BE2C (cell line): Measurements from ENCODE around the gene TCEAL6.
"Not testable (repeated sequence)": the region's sequence is repeated elsewhere in the genome, so short reads cannot be mapped to it uniquely, and the experiment has no call there.

Experiments used
- DNase-seq: peaks from one replicate; pipeline ENCODE4 v3.0.0-alpha.2; 2020
- H3K27me3 ChIP-seq: fragments of 250-450 bp; sonication (Bioruptor Pico); 2 replicates; pipeline ENCODE4 v1.5.1; 2020; ENCODE audit warnings: mild to moderate bottlenecking
- H3K36me3 ChIP-seq: fragments of 250-450 bp; sonication (Bioruptor Pico); 2 replicates; pipeline ENCODE4 v1.5.1; 2020; ENCODE audit warnings: mild to moderate bottlenecking
- H3K4me1 ChIP-seq: fragments of 250-450 bp; sonication (Bioruptor Pico); 2 replicates; pipeline ENCODE4 v1.5.1; 2020
- H3K4me3 ChIP-seq: 2 replicates; pipeline ENCODE4 v1.5.1; 2011; ENCODE audit warnings: low read depth, low read length
- H3K9me3 ChIP-seq: fragments of 250-450 bp; sonication (Bioruptor Pico); 2 replicates; pipeline ENCODE4 v1.5.1; 2020
- TF ChIP-seq, protein P1 (sequence below): IDR thresholded peaks from 2 replicates; pipeline ENCODE4 v1.5.1; 2012; ENCODE audit warnings: mild to moderate bottlenecking, low read depth, low read length

The TCEAL6 gene

GRCh38 chrX:102138064-102138463, 4.2 kb downstream of the TCEAL6 start:
- DNase-seq: no peak
- TF ChIP-seq, protein P1, sequence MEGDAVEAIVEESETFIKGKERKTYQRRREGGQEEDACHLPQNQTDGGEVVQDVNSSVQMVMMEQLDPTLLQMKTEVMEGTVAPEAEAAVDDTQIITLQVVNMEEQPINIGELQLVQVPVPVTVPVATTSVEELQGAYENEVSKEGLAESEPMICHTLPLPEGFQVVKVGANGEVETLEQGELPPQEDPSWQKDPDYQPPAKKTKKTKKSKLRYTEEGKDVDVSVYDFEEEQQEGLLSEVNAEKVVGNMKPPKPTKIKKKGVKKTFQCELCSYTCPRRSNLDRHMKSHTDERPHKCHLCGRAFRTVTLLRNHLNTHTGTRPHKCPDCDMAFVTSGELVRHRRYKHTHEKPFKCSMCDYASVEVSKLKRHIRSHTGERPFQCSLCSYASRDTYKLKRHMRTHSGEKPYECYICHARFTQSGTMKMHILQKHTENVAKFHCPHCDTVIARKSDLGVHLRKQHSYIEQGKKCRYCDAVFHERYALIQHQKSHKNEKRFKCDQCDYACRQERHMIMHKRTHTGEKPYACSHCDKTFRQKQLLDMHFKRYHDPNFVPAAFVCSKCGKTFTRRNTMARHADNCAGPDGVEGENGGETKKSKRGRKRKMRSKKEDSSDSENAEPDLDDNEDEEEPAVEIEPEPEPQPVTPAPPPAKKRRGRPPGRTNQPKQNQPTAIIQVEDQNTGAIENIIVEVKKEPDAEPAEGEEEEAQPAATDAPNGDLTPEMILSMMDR: no peak
- H3K4me1 ChIP-seq: no peaks in the 10 kb centered on the region
- H3K27me3 ChIP-seq: no peaks in the 10 kb centered on the region
- H3K4me3 ChIP-seq: no peak overlapping the region
- no peaks in the 10 kb centered on the region for H3K36me3 ChIP-seq
- H3K9me3 ChIP-seq: no peaks in the 10 kb centered on the region

GRCh38 chrX:102129473-102129872, 12.8 kb downstream of the TCEAL6 start:
- Histone ChIP-seq H3K9me3 (no peaks in the 10 kb centered on the region), H3K4me1 (no peaks in the 10 kb centered on the region), H3K36me3 (no peaks in the 10 kb centered on the region), H3K4me3 (no peak overlapping the region), H3K27me3 (no peaks in the 10 kb centered on the region; the same call in 1 of the 2 replicates)
- DNase-seq: no peak
- TF ChIP-seq, protein P1: peak; percentile 30

- no peak overlapping the region for H3K4me3 ChIP-seq
- H3K9me3 ChIP-seq: no peaks in the 10 kb centered on the region
- H3K36me3 ChIP-seq: no peaks in the 10 kb centered on the region
- TF ChIP-seq, protein P1: no peak
- DNase-seq: no peak
- no peaks in the 10 kb centered on the region; the same call in 1 of the 2 replicates for H3K27me3 ChIP-seq
- H3K4me1 ChIP-seq: no peaks in the 10 kb centered on the region
Observed at GRCh38 chrX:102126863-102127262, 15.4 kb downstream of the TCEAL6 start.

DNA sequence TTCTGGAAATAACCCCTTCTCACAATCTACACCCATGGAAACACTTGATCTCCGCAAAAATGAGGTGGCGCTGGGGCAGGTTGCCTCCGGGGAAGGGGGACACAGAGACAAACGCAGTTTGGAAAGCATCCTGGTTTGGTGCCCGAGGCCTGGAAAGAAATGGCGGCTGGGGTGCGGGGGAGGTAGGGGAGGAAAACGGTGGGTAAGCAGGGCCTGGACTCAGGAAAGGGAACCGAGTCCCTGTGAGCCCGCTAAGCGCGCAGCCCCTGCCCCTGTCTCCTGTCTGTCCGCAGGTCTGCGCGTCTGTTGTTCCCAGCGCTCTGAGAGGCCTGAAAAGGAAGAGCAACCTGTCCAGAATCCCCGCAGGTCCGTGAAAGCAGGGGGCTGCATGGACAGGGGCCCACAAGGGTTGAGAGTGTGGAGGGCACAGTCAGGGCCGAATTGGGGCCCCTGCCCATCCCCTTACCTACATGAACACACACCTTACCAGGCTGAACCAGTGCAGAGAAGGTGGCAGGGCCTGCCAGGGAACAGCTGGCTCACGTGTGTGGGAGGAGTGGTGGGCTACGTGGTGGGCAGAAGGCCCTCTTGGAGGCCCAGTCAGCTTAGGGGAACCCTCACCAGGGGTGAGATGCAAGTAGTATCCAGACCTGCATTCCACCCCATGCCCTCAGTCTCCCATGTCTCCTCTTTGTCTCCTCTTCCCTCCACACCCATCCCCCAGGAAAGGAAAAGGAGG, 16.0 kb downstream of the TCEAL6 start:
- not testable (repeated sequence) for H3K4me1 ChIP-seq, H3K4me3 ChIP-seq

GRCh38 chrX:102125436-102125835, 16.8 kb downstream of the TCEAL6 start, which contains the start of gene TCEAL2:
Gene TCEAL2, plus strand, starts transcription at chrX:102125679. Its CDS starts 1,152 bp downstream, at chrX:102126831.
- not testable (repeated sequence) for H3K9me3 ChIP-seq, H3K36me3 ChIP-seq, H3K27me3 ChIP-seq, H3K4me1 ChIP-seq
- peak; percentile 11 for DNase-seq
- peak within 1 kb of the TSS; percentile 33 for H3K4me3 ChIP-seq

More for the DNA sequence above, 16.0 kb downstream of the TCEAL6 start:
- H3K27me3 ChIP-seq, DNase-seq, H3K9me3 ChIP-seq, H3K36me3 ChIP-seq: not testable (repeated sequence)

GRCh38 chrX:102125014-102125413, 17.3 kb downstream of the TCEAL6 start:
- not testable (repeated sequence) for H3K9me3 ChIP-seq, H3K27me3 ChIP-seq, H3K4me1 ChIP-seq, H3K36me3 ChIP-seq, DNase-seq
- H3K4me3 ChIP-seq: peak overlapping the region; percentile 33

GRCh38 chrX:102115748-102116147, 26.5 kb downstream of the TCEAL6 start:
- TF ChIP-seq, protein P1: no peak
- Histone ChIP-seq H3K36me3 (no peaks in the 10 kb centered on the region), H3K4me3 (no peak overlapping the region), H3K27me3 (no peaks in the 10 kb centered on the region), H3K4me1 (no peaks in the 10 kb centered on the region), H3K9me3 (no peaks in the 10 kb centered on the region)
- no peak for DNase-seq
